GM19239 (cell line): Measurements from ENCODE around the gene FDX2.

Source experiments
- DNase-seq: peaks from one replicate; pipeline ENCODE4 v3.0.0; 2011; ENCODE audit warnings: low spot score; ENCODE audit not compliant: insufficient read length
- FAIRE-seq: peaks from 2 replicates; lab custom pipeline; 2011; peaks lifted over from hg19 to GRCh38; lab: Jason Lieb, UNC

The FDX2 gene

GRCh38 chr19:10260141-10260584, 55.7 kb downstream of the FDX2 start:
- DNase-seq: no peak
- no peak for FAIRE-seq
